Measurements from ENCODE around the gene DNAH17.

Gene DNAH17

GRCh38 chr17:78474614-78475146, 102.5 kb downstream of the DNAH17 start:
- Histone ChIP-seq H3K4me1 (ENCODE audit: insufficient read depth, poor library complexity, severe bottlenecking) (no peaks in the 10 kb centered on the region), H3K4me3 (ENCODE audit: severe bottlenecking) (no peak overlapping the region), H3K36me3 (ENCODE audit: low read depth) (no peaks in the 10 kb centered on the region), H3K9me3 (ENCODE audit: severe bottlenecking) (no peaks in the 10 kb centered on the region), H3K27ac (ENCODE audit: poor library complexity, severe bottlenecking) (no peak overlapping the region), H3K27me3 (ENCODE audit: insufficient read depth, poor library complexity, severe bottlenecking) (no peaks in the 10 kb centered on the region)
- ATAC-seq (ENCODE audit: low read depth) (no peak), DNase-seq (ENCODE audit: low spot score) (no peak)
- no peak for TF ChIP-seq CTCF (IDR thresholded peaks at IDR 0.05; ENCODE audit: poor library complexity, severe bottlenecking)

- H3K36me3 ChIP-seq (ENCODE audit: low read depth) = no peaks in the 10 kb centered on the region
- DNase-seq (ENCODE audit: low spot score) (no peak), ATAC-seq (ENCODE audit: low read depth) (peak; percentile 19; the same call in 1 of the 3 replicates)
- H3K4me3 ChIP-seq (ENCODE audit: severe bottlenecking) = no peak overlapping the region
- H3K4me1 ChIP-seq (ENCODE audit: insufficient read depth, poor library complexity, severe bottlenecking) = no peaks in the 10 kb centered on the region
- TF ChIP-seq CTCF (IDR thresholded peaks at IDR 0.05; ENCODE audit: poor library complexity, severe bottlenecking) = no peak
- no peak overlapping the region for H3K27ac ChIP-seq (ENCODE audit: poor library complexity, severe bottlenecking)
- H3K9me3 ChIP-seq (ENCODE audit: severe bottlenecking) = no peaks in the 10 kb centered on the region
- H3K27me3 ChIP-seq (ENCODE audit: insufficient read depth, poor library complexity, severe bottlenecking) = no peaks in the 10 kb centered on the region
These were observed 103.1 kb downstream of the DNAH17 start for GRCh38 chr17:78473951-78474613.

GRCh38 chr17:78472035-78472905, 104.9 kb downstream of the DNAH17 start:
- H3K4me3 ChIP-seq (ENCODE audit: severe bottlenecking) = no peak overlapping the region
- ATAC-seq (ENCODE audit: low read depth) (no peak), DNase-seq (ENCODE audit: low spot score) (no peak)
- TF ChIP-seq CTCF (IDR thresholded peaks at IDR 0.05; ENCODE audit: poor library complexity, severe bottlenecking) = no peak
- H3K27ac ChIP-seq (ENCODE audit: poor library complexity, severe bottlenecking) = no peak overlapping the region
- H3K9me3 ChIP-seq (ENCODE audit: severe bottlenecking) = no peaks in the 10 kb centered on the region
- no peaks in the 10 kb centered on the region for H3K36me3 ChIP-seq (ENCODE audit: low read depth)
- no peaks in the 10 kb centered on the region for H3K4me1 ChIP-seq (ENCODE audit: insufficient read depth, poor library complexity, severe bottlenecking)
- H3K27me3 ChIP-seq (ENCODE audit: insufficient read depth, poor library complexity, severe bottlenecking) = no peaks in the 10 kb centered on the region

GRCh38 chr17:78471635-78472034, 105.6 kb downstream of the DNAH17 start:
- ATAC-seq (ENCODE audit: low read depth) (no peak), DNase-seq (ENCODE audit: low spot score) (no peak)
- no peaks in the 10 kb centered on the region for H3K36me3 ChIP-seq (ENCODE audit: low read depth)
- H3K9me3 ChIP-seq (ENCODE audit: severe bottlenecking) = no peaks in the 10 kb centered on the region
- H3K27ac ChIP-seq (ENCODE audit: poor library complexity, severe bottlenecking) = no peak overlapping the region
- TF ChIP-seq CTCF (IDR thresholded peaks at IDR 0.05; ENCODE audit: poor library complexity, severe bottlenecking) = no peak
- no peaks in the 10 kb centered on the region for H3K4me1 ChIP-seq (ENCODE audit: insufficient read depth, poor library complexity, severe bottlenecking)
- H3K27me3 ChIP-seq (ENCODE audit: insufficient read depth, poor library complexity, severe bottlenecking) = no peaks in the 10 kb centered on the region
- no peak overlapping the region for H3K4me3 ChIP-seq (ENCODE audit: severe bottlenecking)

Measured in RWPE2 (cell line).